Esophagus squamous epithelium (tissue), 4 donors: ENCODE data around the gene RAB23.

Source experiments
- POLR2A ChIP-seq, 4 donors: fragments of 450-650 bp; IDR thresholded peaks; one replicate each; pipeline ENCODE4 v1.6.1; 2017; ENCODE audit warnings: antibody characterized with exemption in 4 of 4, mild to moderate bottlenecking in 4 of 4, moderate library complexity in 3 of 4
- TF ChIP-seq, protein P1 (sequence below), 6 experiments: fragments of 450-650 bp in 4 of 6; fragments of 200-600 bp in 2 of 6; sonication (generic) in 2 of 6; IDR thresholded peaks; one replicate each; pipeline ENCODE4 v1.5.1; 2016 to 2019; ENCODE audit warnings: antibody characterized with exemption in 6 of 6, mild to moderate bottlenecking in 4 of 6, moderate library complexity in 4 of 6

DNA sequence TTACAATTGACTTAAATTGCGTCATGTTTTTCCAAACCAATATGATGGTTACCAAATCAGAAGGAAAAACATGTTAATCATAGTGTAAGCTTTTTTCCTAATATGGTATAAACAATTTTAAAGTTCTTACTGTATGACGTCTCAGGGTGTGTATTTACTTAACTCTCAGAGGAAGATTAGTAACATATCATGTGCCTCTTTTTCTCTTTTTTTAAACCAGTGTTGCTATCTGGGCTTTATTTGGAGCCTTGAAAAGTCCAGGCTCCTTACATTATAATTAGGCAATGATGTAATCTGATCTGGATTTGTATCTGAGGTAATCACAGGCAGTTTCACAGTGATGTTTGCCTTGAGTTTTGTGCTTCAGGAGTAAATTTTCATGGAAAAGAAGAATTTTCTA, 20.4 kb upstream of the RAB23 start:
- TF ChIP-seq, protein P1, sequence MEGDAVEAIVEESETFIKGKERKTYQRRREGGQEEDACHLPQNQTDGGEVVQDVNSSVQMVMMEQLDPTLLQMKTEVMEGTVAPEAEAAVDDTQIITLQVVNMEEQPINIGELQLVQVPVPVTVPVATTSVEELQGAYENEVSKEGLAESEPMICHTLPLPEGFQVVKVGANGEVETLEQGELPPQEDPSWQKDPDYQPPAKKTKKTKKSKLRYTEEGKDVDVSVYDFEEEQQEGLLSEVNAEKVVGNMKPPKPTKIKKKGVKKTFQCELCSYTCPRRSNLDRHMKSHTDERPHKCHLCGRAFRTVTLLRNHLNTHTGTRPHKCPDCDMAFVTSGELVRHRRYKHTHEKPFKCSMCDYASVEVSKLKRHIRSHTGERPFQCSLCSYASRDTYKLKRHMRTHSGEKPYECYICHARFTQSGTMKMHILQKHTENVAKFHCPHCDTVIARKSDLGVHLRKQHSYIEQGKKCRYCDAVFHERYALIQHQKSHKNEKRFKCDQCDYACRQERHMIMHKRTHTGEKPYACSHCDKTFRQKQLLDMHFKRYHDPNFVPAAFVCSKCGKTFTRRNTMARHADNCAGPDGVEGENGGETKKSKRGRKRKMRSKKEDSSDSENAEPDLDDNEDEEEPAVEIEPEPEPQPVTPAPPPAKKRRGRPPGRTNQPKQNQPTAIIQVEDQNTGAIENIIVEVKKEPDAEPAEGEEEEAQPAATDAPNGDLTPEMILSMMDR (IDR thresholded peaks at IDR 0.05) = no peak
- no peak for TF ChIP-seq POLR2A (IDR thresholded peaks at IDR 0.05)
